H54 (cell line): ENCODE results near the gene CCT6B.
A peak's percentile ranks its signal among the peaks of the same experiment; 100 is the strongest.
"Not testable (repeated sequence)": the region's sequence is repeated elsewhere in the genome, so short reads cannot be mapped to it uniquely, and the experiment has no call there.

Source experiments
- DNase-seq: peaks from one replicate; pipeline ENCODE4 v3.0.0; 2011; ENCODE audit warnings: low spot score, mixed read lengths; ENCODE audit not compliant: insufficient read length
- FAIRE-seq: peaks from 3 replicates; lab custom pipeline; 2011; peaks lifted over from hg19 to GRCh38; lab: Jason Lieb, UNC
- POLR2A ChIP-seq: IDR thresholded peaks from 2 replicates; pipeline ENCODE4 v1.6.1; 2011; ENCODE audit warnings: low read depth, mild to moderate bottlenecking, low read length

CCT6B gene, protein sequence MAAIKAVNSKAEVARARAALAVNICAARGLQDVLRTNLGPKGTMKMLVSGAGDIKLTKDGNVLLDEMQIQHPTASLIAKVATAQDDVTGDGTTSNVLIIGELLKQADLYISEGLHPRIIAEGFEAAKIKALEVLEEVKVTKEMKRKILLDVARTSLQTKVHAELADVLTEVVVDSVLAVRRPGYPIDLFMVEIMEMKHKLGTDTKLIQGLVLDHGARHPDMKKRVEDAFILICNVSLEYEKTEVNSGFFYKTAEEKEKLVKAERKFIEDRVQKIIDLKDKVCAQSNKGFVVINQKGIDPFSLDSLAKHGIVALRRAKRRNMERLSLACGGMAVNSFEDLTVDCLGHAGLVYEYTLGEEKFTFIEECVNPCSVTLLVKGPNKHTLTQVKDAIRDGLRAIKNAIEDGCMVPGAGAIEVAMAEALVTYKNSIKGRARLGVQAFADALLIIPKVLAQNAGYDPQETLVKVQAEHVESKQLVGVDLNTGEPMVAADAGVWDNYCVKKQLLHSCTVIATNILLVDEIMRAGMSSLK

DNA sequence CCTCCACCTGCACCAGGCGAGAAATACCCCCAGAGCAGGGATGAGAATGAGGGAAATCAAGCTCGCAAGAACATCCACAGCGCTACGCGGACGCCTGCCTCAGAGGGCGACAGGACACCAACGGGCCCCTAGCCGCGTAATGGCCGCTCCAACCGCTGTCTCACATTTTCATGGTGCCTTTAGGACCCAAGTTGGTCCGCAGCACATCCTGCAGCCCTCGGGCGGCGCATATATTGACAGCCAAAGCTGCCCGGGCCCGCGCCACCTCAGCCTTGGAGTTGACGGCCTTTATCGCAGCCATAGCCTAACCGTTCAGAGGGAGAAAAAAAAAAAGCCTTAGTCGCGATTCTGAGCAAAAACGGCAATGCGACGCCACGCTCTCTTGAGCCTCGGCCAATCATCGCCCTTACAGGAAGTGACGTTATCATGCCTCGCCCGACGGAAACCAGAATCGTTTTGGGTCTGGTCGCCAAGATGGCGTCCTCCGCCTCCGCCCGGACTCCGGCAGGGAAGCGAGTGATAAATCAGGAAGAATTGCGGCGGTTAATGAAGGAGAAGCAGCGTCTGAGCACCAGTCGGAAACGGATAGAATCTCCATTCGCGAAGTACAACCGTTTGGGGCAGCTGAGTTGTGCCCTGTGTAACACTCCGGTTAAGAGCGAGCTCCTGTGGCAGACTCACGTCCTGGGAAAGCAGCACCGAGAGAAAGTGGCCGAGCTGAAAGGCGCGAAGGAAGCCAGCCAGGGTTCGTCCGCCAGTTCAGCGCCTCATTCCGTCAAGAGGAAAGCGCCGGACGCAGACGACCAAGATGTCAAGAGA lies at the start of gene CCT6B, which contains the start of gene ZNF830:
Gene CCT6B (minus strand): TSS at position 368 of the 819 bp plus-strand sequence. CDS start 67 bp downstream, at position 301.
Gene ZNF830 (plus strand): TSS at position 448 of the 819 bp plus-strand sequence. CDS start 27 bp downstream, at position 475.
- DNase-seq = peak; percentile 82
- FAIRE-seq = peak; percentile 50
- TF ChIP-seq POLR2A = peak; percentile 90

DNA sequence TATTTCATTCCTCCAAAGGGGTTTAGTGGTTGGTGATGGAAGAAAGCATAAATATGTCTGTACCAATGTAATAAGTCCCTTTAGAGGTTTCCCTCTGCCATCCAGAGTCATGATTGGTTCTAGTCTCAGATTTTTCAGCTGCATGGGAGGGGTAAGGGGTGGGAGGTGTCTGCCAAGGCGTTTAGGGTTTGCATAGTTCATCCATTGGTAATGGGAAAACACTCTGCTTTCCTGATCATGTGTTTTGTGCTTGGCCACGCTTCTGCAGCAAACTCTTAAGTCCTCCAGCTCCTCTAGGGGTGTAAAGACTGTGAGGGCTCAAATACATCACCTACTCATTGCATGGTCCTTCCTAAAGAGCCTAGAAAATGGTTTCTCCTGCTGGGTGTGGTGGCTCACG lies 48.8 kb upstream of the CCT6B start:
- DNase-seq = no peak
- no peak for FAIRE-seq
- no peak for TF ChIP-seq POLR2A

DNA sequence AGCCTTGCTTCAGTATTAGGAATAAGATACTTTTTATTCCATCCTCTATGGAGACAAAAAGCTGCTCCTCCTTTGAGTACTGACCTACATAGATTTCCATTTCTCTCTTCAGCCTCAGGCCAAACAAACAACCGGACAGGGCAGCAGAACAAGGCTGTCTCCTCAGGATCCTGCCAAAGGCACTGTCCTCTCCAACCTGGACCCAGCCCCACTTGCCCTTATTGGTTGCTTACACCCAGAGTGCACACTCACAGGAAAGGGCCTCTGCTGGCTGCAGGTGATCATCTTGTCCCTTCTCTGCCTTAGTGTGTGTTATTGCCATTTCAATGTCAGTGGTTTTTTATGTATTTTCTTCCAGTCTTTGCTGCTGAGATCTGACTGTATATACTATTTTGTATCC lies 45.7 kb upstream of the CCT6B start:
- FAIRE-seq (no peak), DNase-seq (no peak)
- no peak for TF ChIP-seq POLR2A

DNA sequence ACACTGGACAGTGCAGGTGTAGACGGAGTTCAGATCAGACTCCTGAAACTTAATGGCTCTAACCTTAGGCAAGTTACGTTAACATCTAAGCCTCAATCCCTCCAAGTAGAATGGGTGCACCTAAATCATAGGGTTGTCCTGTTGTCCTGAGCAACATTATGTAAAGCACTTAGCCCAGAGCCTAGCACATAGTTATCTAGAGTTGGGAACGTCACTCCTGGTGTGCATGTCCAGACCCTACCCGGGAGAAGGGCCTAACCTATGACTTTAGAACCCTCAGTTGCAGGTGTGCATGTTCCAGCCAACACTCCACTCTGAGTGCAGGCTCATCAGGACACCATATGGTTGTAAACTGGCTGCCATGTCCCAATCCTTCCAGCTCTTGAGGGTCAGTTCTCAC lies 45.1 kb upstream of the CCT6B start:
- FAIRE-seq (no peak), DNase-seq (no peak)
- no peak for TF ChIP-seq POLR2A

DNA sequence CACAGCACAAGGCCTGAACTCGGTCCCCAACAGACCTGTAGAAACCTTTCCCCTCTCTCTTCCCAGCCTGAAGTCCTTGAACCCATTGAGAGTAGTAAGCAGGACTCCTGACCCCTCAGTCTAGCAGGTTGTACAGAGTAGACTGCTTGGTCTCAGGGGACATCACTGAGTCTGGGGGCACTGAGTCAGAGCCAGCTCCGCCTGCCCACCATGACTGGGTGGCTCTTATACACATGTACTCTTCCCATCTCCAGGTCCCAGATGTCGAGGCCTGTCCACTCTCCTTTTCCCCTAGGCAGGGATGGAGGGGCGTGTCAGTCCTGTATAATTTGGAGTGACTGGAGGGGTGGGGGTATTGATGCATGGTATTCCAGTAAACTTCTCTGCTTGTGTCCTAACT lies 42.5 kb upstream of the CCT6B start:
- DNase-seq (no peak), FAIRE-seq (no peak)
- TF ChIP-seq POLR2A = no peak

DNA sequence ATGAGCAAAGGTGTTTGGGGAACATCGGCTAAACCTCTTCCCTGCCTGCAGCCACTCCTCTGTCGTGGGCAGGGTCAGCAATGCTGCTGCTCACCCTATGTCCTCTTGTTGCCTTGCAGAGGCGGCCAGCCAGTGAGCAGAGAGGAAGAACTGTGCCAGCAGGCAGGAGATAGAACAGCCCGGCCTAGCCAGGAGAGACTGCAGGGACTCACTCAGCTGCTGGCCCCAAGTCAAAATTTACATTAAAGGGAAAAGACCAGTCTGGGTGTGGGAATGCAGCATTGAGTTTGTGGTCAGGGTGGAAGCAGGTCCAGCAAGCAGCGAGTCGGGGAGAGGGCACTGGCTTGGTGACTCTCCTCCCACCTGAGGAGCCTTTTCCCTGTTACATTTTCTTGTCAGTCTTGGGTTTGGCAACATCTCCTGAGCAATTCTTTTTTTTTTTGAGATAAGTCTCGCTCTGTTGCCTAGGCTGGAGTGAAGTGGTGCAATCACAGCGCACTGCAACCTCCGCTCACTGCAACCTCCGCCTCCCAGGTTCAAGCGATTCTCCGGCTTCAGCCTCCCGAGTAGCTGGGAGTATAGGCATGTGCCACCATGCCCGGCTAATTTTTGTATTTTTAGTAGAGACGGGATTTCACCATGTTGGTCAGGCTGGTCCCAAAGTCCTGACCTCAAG lies 41.8 kb upstream of the CCT6B start:
- DNase-seq (peak; percentile 41), FAIRE-seq (no peak)
- TF ChIP-seq POLR2A = no peak

DNA sequence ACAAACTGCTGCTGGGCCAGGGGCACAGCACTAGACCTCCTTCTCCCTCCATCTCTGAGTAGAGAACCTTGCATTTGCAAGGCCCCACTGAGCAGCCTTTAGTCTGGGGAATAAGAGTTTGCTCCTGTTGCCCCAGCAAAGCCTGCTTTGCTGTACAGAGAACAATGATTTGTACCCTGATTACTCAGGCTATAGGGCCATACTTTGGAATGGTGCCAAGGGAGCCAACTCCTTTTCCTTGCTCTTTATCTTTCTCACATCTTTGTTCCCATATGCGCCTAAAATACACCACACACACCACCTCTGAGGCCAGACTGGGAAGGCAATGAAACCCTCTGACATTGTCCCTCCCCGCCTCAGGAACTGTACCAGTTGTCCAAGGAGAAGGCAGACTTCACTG lies 40.3 kb upstream of the CCT6B start:
- DNase-seq = no peak
- TF ChIP-seq POLR2A = no peak

DNA sequence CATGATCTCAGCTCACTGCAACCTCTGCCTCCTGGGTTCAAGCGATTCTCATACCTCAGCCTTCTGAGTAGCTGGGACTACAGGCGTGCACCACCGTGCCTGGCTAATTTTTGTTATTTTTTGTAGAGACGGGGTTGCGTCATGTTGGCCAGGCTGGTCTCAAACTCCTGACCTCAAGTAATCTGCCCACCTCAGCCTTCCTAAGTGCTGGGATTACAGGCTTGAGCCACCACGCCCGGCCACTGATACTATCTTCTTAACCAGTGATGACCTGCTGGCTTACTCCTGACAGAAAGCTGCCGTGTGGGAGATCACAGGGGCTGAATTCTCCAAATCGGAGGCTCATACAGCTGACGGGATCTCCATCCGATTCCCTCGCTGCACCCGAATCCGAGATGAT lies 39.7 kb upstream of the CCT6B start:
- not testable (repeated sequence) for FAIRE-seq, DNase-seq

More for the DNA sequence above, 40.3 kb upstream of the CCT6B start:
- no peak for FAIRE-seq

DNA sequence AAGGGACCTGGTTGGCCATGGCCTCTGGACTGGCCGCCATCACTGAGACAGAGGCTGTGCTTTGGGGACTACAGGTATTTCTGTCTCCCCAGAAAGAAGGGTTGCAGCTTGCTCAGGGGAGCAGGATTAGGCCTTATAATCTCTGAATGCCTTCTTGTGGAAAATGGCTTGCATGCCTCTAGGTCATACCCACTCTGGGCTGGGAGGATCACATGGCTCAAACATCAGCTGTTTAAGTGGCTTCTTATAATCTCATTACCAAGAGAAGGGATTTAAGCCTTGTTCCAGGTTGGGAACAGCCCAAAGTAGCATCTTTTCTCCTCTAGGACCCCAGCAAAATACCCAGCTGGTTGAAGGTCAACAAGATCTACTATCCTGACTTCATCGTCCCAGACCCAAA lies 38.2 kb upstream of the CCT6B start:
- FAIRE-seq (no peak), DNase-seq (no peak)
- TF ChIP-seq POLR2A = no peak

DNA sequence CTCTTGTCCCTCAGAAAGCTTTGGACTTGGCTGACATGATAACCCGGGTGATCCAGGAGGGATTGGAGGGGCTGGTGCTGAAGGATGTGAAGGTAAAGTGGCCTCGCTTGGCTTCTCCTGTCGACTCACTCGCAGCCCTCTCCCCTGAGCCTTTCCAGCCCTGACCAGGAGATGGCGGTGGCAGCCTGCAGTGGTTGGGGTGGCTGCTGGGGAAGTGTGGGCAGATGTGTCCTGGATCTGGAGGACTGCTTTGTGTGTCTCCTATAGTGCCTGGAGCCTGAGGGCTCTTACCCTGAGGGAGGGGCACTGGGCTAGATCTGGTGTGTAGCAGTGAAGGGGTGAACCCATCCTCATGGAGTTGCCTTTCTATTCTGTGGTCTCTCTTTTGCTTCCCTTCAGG lies 36.9 kb upstream of the CCT6B start:
- FAIRE-seq (no peak), DNase-seq (peak; percentile 85)
- TF ChIP-seq POLR2A = no peak

DNA sequence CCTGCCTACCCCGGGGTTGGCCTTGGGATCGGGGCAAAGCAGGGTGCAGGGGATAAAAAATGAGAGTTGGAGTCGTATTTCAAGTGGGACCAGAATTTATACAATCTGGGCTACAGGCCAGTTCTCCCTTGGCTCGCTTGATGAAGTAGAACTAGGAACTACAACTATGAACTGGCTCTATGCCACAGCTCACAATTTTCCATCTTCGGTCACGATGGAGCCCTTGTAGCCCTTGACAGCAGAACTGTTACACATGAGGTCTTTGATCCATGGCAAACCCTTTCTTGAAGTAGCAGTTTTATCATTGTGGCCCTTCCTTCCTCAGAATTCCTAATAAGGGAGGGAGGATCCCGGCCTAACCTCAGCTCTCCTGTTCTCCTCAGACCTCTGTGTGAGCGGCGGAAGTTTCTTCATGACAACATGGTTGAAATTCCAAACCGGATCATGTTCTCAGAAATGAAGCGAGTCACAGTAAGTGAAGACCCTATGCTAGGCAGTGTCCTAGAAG lies 36.1 kb upstream of the CCT6B start:
- TF ChIP-seq POLR2A = no peak
- DNase-seq (no peak), FAIRE-seq (no peak)

DNA sequence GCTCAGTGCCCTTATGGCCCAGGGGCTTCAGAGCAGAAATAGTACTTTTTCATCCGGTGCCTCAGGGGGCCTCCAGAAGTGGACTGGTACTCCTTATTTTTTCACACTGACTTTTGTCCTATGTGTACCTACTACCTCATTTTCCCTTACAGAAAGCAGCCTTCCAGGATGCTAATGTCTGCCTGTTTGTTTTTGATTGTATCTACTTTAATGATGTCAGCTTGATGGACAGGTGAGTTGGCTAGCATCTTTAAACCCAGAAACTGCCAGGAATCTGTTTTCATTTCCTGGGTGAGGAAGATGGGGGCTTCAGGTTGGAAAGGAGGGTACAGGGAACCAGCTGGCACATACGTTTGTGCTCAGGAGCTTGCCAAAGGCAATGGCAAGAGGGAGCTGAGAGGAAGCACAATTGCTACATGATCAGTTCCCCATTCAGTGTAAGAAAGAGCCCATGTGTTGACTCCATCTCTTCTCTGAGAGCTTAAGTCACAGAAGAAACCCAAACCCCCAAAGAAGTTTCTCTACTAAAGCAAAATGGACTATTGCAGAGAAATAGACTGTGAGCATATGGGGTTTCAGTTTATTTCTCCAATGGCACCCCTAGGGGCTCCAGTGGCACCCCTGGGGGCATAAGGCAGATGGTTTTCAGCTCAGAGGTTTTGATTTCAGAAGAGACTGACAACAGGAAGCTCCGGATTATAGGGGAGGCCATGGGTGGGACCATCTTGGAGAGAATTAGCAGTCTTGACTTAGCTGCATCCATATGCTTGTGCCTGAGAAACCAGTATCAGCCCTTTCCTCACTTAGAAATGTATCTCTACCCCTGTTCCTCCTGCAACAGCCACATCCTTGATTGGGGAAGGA lies 35.4 kb upstream of the CCT6B start:
- FAIRE-seq = no peak
- no peak for TF ChIP-seq POLR2A

More for the DNA sequence above, 35.4 kb upstream of the CCT6B start:
- DNase-seq = no peak
